GM18526 (cell line): Measurements from ENCODE around the gene SKP2.

Source experiments
- POLR2A ChIP-seq: IDR thresholded peaks from 3 replicates; pipeline ENCODE4 v1.6.1; 2011; ENCODE audit not compliant: insufficient read length; ENCODE audit errors: extremely low read depth

Gene SKP2

GRCh38 chr5:36177715-36178523, 26.0 kb downstream of the SKP2 start:
- TF ChIP-seq POLR2A, result no peak

- TF ChIP-seq POLR2A, result no peak
These were observed 26.6 kb downstream of the SKP2 start for GRCh38 chr5:36178524-36178890.

- TF ChIP-seq POLR2A, result no peak
These were observed 28.0 kb downstream of the SKP2 start for GRCh38 chr5:36179950-36180349.

GRCh38 chr5:36180556-36181350, 28.8 kb downstream of the SKP2 start:
- TF ChIP-seq POLR2A, result no peak

- TF ChIP-seq POLR2A, result no peak
These were observed 29.9 kb downstream of the SKP2 start for GRCh38 chr5:36181774-36182173.

- TF ChIP-seq POLR2A, result no peak
These were observed 41.8 kb downstream of the SKP2 start for GRCh38 chr5:36193746-36194145.

GRCh38 chr5:36198281-36198680, 46.4 kb downstream of the SKP2 start:
- TF ChIP-seq POLR2A, result no peak

- no peak for TF ChIP-seq POLR2A
These were observed 47.7 kb downstream of the SKP2 start for GRCh38 chr5:36199620-36200019.

GRCh38 chr5:36200513-36200912, 48.6 kb downstream of the SKP2 start:
- TF ChIP-seq POLR2A, result no peak

- no peak for TF ChIP-seq POLR2A
These were observed 50.6 kb downstream of the SKP2 start for GRCh38 chr5:36202521-36202961.

- TF ChIP-seq POLR2A, result no peak
These were observed 53.4 kb downstream of the SKP2 start for GRCh38 chr5:36205329-36205728.

GRCh38 chr5:36206913-36207312, 55.0 kb downstream of the SKP2 start:
- TF ChIP-seq POLR2A, result no peak

- TF ChIP-seq POLR2A, result no peak
These were observed 56.9 kb downstream of the SKP2 start for GRCh38 chr5:36208786-36209185.

GRCh38 chr5:36209664-36210063, 57.8 kb downstream of the SKP2 start:
- no peak for TF ChIP-seq POLR2A

GRCh38 chr5:36214436-36214835, 62.5 kb downstream of the SKP2 start:
- no peak for TF ChIP-seq POLR2A

- no peak for TF ChIP-seq POLR2A
These were observed 64.0 kb downstream of the SKP2 start for GRCh38 chr5:36215910-36216309.
